Parathyroid adenoma (tissue), 2 donors: ENCODE measurements around the gene OR14C36.
"Not testable (repeated sequence)": the region's sequence is repeated elsewhere in the genome, so short reads cannot be mapped to it uniquely, and the experiment has no call there.

ENCODE experiments used
- H2AFZ ChIP-seq: fragments of 300-600 bp; sonication (generic); one replicate; pipeline ENCODE4 v1.7.0; 2017; ENCODE audit warnings: antibody characterized with exemption, mild to moderate bottlenecking
- H3K27ac ChIP-seq: fragments of 300-600 bp; sonication (generic); one replicate; pipeline ENCODE4 v1.7.0; 2017
- H3K27me3 ChIP-seq: fragments of 300-600 bp; sonication (generic); one replicate; pipeline ENCODE4 v1.7.0; 2017; ENCODE audit warnings: low read length; ENCODE audit not compliant: control insufficient read depth, insufficient read depth
- H3K36me3 ChIP-seq: fragments of 300-600 bp; sonication (generic); one replicate; pipeline ENCODE4 v1.7.0; 2017; ENCODE audit warnings: low read length; ENCODE audit not compliant: control insufficient read depth, insufficient read depth
- H3K4me1 ChIP-seq: fragments of 300-600 bp; sonication (generic); one replicate; pipeline ENCODE4 v1.7.0; 2017; ENCODE audit warnings: control low read depth
- H3K4me2 ChIP-seq: fragments of 300-600 bp; sonication (generic); one replicate; pipeline ENCODE4 v1.7.0; 2017; ENCODE audit warnings: low read length
- H3K4me3 ChIP-seq: fragments of 300-600 bp; sonication (generic); one replicate; pipeline ENCODE4 v1.7.0; 2017; ENCODE audit warnings: low read depth, low read length
- H3K79me2 ChIP-seq: fragments of 300-600 bp; sonication (generic); one replicate; pipeline ENCODE4 v1.7.0; 2017; ENCODE audit warnings: control low read depth
- H3K9ac ChIP-seq: fragments of 300-600 bp; sonication (generic); one replicate; pipeline ENCODE4 v1.7.0; 2017; ENCODE audit warnings: mild to moderate bottlenecking
- H3K9me3 ChIP-seq: fragments of 300-600 bp; sonication (generic); one replicate; pipeline ENCODE4 v1.7.0; 2017; ENCODE audit warnings: low read length; ENCODE audit not compliant: control insufficient read depth
- TF ChIP-seq, protein P1 (sequence below): fragments of 300-600 bp; sonication (generic); IDR thresholded peaks from one replicate; pipeline ENCODE4 v1.7.0; 2017; ENCODE audit warnings: antibody characterized with exemption, mild to moderate bottlenecking
- donor health status: primary hyperparathyroidism.

Gene OR14C36, protein sequence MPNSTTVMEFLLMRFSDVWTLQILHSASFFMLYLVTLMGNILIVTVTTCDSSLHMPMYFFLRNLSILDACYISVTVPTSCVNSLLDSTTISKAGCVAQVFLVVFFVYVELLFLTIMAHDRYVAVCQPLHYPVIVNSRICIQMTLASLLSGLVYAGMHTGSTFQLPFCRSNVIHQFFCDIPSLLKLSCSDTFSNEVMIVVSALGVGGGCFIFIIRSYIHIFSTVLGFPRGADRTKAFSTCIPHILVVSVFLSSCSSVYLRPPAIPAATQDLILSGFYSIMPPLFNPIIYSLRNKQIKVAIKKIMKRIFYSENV

DNA sequence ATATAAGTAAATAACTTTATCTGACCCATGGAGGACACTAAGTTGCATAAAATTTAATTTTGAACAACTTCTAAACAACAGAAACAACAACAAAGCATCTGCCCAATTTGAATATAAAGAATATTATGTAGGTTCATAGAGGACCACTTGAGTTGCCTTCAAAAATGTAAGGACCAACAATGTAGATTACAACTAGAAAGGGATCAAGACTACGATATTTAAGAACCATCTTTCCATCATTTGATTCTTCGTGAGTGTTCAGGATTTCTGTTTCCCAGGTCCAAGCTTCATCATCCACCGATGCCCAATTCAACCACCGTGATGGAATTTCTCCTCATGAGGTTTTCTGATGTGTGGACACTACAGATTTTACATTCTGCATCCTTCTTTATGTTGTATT is at the start of gene OR14C36:
Gene OR14C36, plus strand, starts transcription at position 301 of the 400 bp plus-strand sequence. Its CDS starts 0 bp downstream, at position 301.
- no peaks in the 10 kb centered on the region for H3K27me3 ChIP-seq
- no peak within 1 kb of the TSS for H2AFZ ChIP-seq
- H3K27ac ChIP-seq, result no peak within 1 kb of the TSS
- no peaks in the 10 kb centered on the region for H3K36me3 ChIP-seq
- no peaks in the 10 kb centered on the region for H3K4me1 ChIP-seq
- no peaks in the 10 kb centered on the region for H3K79me2 ChIP-seq
- TF ChIP-seq, protein P1, sequence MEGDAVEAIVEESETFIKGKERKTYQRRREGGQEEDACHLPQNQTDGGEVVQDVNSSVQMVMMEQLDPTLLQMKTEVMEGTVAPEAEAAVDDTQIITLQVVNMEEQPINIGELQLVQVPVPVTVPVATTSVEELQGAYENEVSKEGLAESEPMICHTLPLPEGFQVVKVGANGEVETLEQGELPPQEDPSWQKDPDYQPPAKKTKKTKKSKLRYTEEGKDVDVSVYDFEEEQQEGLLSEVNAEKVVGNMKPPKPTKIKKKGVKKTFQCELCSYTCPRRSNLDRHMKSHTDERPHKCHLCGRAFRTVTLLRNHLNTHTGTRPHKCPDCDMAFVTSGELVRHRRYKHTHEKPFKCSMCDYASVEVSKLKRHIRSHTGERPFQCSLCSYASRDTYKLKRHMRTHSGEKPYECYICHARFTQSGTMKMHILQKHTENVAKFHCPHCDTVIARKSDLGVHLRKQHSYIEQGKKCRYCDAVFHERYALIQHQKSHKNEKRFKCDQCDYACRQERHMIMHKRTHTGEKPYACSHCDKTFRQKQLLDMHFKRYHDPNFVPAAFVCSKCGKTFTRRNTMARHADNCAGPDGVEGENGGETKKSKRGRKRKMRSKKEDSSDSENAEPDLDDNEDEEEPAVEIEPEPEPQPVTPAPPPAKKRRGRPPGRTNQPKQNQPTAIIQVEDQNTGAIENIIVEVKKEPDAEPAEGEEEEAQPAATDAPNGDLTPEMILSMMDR, result no peak
- no peaks in the 10 kb centered on the region for H3K9me3 ChIP-seq
- no peak within 1 kb of the TSS for H3K9ac ChIP-seq
- H3K4me2 ChIP-seq, result no peak within 1 kb of the TSS
- no peak within 1 kb of the TSS for H3K4me3 ChIP-seq

DNA sequence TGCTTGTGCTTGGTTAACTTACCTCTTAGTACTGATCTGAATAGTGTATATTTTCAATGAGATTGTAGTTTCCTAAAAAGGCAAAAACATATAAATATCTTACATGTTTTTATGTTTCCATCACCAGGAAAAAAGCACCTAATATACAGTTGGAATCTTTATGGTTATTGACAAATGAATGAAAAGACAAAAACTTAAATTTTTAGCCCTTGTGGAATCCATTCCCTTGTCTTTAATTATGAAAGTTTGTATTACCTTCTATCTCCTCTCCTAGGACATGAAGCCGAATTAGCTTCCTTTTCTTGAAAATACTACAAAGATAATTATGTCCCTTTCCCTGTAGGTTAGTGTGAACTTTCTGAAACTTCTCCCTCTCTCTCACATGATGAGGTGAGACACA is 45.3 kb upstream of the OR14C36 start, which contains the start of gene OR2T12:
Gene OR2T12, minus strand, starts transcription at position 101 of the 400 bp plus-strand sequence. CDS start 7,846 bp downstream, outside the sequence.
- Histone ChIP-seq H3K79me2 (no peaks in the 10 kb centered on the region), H3K9me3 (no peaks in the 10 kb centered on the region), H2AFZ (no peak within 1 kb of the TSS), H3K27ac (no peak within 1 kb of the TSS), H3K27me3 (no peaks in the 10 kb centered on the region), H3K4me1 (no peaks in the 10 kb centered on the region), H3K4me2 (no peak within 1 kb of the TSS), H3K9ac (no peak within 1 kb of the TSS), H3K36me3 (no peaks in the 10 kb centered on the region), H3K4me3 (no peak within 1 kb of the TSS)
- TF ChIP-seq, protein P1, result no peak

DNA sequence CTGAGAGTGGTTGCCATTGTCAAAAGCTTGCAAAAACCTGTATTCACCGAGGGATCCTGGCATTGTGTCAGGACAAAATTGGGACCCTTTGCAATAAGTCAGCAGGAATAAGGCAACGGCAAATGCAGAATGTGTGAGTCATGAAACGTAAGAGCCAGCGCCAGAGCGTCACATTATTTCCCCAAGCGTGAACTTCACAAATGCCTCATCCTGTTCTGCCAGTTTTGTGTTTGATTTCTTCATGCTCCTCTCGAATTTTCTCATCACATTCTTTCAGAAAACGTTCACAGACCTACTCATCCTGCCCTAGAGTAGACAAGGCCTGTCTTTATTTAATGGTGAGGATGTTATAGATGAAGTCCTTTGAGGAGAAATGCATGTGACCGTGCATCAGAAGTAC is 42.9 kb upstream of the OR14C36 start:
- H3K9ac ChIP-seq, H3K9me3 ChIP-seq, H3K36me3 ChIP-seq, H3K79me2 ChIP-seq, H3K4me2 ChIP-seq, H3K27me3 ChIP-seq, H3K4me1 ChIP-seq, H3K27ac ChIP-seq, H2AFZ ChIP-seq, H3K4me3 ChIP-seq: not testable (repeated sequence)

DNA sequence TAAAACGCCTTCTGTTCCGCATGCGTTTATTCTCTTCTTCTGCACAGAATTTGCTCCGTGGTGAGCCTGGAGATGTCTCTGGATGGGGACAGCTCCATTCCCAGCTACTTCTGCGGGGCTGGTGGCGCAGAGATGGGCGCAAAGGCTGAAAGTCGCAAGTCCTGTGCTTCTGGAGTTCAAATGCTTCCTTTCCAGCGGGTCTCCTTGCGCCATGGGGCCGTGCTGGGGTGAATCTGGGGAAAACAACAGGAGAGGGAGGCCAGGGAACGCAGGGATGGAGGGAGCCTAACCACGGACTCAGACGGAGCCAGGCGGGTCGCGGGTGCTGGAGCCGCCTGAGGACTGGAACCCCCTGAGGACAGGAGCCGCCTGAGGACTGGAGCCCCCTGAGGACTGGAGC is 42.5 kb upstream of the OR14C36 start:
- Histone ChIP-seq H3K4me1 (no peaks in the 10 kb centered on the region), H2AFZ (no peak overlapping the region), H3K4me2 (no peak overlapping the region), H3K27me3 (no peaks in the 10 kb centered on the region), H3K4me3 (no peak overlapping the region), H3K27ac (no peak overlapping the region), H3K9me3 (no peaks in the 10 kb centered on the region), H3K79me2 (no peaks in the 10 kb centered on the region), H3K9ac (no peak overlapping the region), H3K36me3 (no peaks in the 10 kb centered on the region)
- TF ChIP-seq, protein P1, result no peak

DNA sequence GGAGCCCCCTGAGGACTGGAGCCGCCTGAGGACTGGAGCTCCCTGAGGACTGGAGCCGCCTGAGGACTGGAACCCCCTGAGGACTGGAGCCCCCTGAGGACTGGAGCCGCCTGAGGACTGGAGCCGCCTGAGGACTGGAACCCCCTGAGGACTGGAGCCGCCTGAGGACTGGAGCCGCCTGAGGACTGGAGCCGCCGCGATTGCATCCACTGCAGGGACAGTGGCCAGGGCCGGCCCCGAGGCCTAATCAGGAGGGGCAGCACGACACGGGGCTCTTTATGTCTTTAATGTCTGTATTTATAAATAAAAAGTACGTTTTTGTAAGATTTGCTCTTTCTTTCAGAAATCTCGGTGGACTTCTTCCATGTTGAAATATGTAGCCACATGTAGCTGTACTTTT is 41.8 kb upstream of the OR14C36 start:
- not testable (repeated sequence) for H3K27me3 ChIP-seq, H3K9ac ChIP-seq, H3K36me3 ChIP-seq, H3K4me1 ChIP-seq, H3K79me2 ChIP-seq, H3K4me3 ChIP-seq, H3K4me2 ChIP-seq, H3K27ac ChIP-seq, H2AFZ ChIP-seq, H3K9me3 ChIP-seq

DNA sequence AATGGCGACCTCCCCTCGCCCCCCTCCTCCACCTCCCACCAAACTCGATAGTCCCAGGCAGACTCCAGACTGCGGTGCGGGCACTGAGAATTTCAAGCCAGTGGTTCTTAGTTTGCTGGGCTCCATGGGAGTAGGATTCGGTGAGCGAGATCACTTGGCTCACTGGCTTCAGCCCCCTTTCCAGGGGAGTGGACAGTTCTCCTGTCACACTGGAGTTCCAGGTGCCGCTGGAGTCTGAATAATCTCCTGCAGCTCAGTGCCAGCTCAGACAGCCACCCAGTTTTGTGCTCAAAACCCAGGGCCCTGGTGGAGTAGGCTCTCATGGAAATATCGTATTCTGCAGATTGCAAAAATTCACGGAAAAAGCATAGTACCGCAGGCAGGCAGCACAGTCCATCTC is 31.8 kb upstream of the OR14C36 start:
- Histone ChIP-seq H3K9ac (no peak overlapping the region), H3K36me3 (no peaks in the 10 kb centered on the region), H3K9me3 (no peaks in the 10 kb centered on the region), H3K4me2 (no peak overlapping the region), H3K4me1 (no peaks in the 10 kb centered on the region), H3K27me3 (no peaks in the 10 kb centered on the region), H3K27ac (no peak overlapping the region), H2AFZ (no peak overlapping the region), H3K79me2 (no peaks in the 10 kb centered on the region), H3K4me3 (no peak overlapping the region)
- TF ChIP-seq, protein P1, result no peak
